ENCODE data around the gene SART3. TPM values are rescaled to one million over a fixed set of nuclear protein-coding genes. Genes with fewer than 3 reads are reported as not detected.

The SART3 gene
- total and polyA plus RNA-seq, 2 of the 13 experiments (the other 11 are each of a cell fraction or from before 2014, with no cell fraction given): 16.1 to 69.9 TPM

DNA sequence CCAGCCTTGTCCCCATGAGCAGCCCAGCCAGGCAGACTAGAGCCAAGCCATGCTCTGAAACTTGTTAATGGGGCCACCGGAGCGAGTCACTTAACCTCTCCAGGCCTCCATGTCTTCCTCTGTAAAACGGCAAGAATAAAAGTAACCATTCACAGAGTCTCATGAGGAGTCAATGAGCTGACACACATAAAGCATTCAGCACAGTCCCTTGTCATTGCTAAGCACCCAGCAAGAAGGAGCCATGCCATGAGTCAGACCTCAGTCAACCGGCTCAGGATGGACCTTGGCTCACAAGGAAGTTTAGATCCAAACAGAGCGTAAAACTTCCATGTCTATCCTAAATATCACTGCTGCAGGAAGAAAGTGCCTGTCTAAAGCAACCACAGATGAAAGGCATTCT is 35.3 kb downstream of the SART3 start:
- 90% methylated on average over 5 of the region's 5 CpGs for WGBS (ENCODE audit: low lambda C conversion rate)
- Histone ChIP-seq H3K9ac (ENCODE audit: insufficient read depth, low read depth, low read length) (no peak overlapping the region), H3K36me3 (replicated peaks in 1 of 2; ENCODE audit: control insufficient read depth in 1 of 2, insufficient read depth in 2 of 2, low read length in 2 of 2) (peaks cover 59 to 96% of the 10 kb centered on the region in 2 experiments), H2AFZ (ENCODE audit: low read length) (no peak overlapping the region), H3K79me2 (ENCODE audit: insufficient read depth, low read length) (no peaks in the 10 kb centered on the region), H3K4me2 (ENCODE audit: low read depth, low read length) (no peak overlapping the region), H3K9me3 (ENCODE audit: low read length) (no peaks in the 10 kb centered on the region), H3K4me1 (ENCODE audit: insufficient read depth, low read length) (no peaks in the 10 kb centered on the region), H3K27me3 (ENCODE audit: control insufficient read depth in 1 of 2, insufficient read depth in 2 of 2, low read length in 2 of 2) (no peaks in the 10 kb centered on the region), H3K4me3 (replicated peaks in 1 of 3; ENCODE audit: insufficient read depth in 1 of 3, low read depth in 2 of 3, low read length in 3 of 3) (no peak overlapping the region), H4K20me1 (ENCODE audit: insufficient read depth, low read length) (no peaks in the 10 kb centered on the region), H3K27ac (ENCODE audit: extremely low read length, insufficient read depth, low read length) (no peak overlapping the region)
- CTCF ChIA-PET (ENCODE audit: low intra/inter-chr PET ratio, low total read pairs): no interaction called here
- TF ChIP-seq ZNF326 (CRISPR knock-in tag; IDR thresholded peaks at IDR 0.05; ENCODE audit: borderline replicate concordance) (no peak), REXO4 (CRISPR knock-in tag; IDR thresholded peaks at IDR 0.05; ENCODE audit: borderline replicate concordance) (no peak), ZNF230 (CRISPR knock-in tag; IDR thresholded peaks at IDR 0.05) (no peak), ZNF790 (CRISPR knock-in tag; IDR thresholded peaks at IDR 0.05; ENCODE audit: borderline replicate concordance) (no peak), HOMEZ (CRISPR knock-in tag; IDR thresholded peaks at IDR 0.05; ENCODE audit: low read depth) (no peak), ZNF234 (CRISPR knock-in tag; conservative IDR thresholded peaks at IDR 0.05) (no peak), ZNF768 (CRISPR knock-in tag; IDR thresholded peaks at IDR 0.05) (no peak), ZNF629 (CRISPR knock-in tag; conservative IDR thresholded peaks at IDR 0.05) (no peak)
- TF ChIP-seq, protein P1, sequence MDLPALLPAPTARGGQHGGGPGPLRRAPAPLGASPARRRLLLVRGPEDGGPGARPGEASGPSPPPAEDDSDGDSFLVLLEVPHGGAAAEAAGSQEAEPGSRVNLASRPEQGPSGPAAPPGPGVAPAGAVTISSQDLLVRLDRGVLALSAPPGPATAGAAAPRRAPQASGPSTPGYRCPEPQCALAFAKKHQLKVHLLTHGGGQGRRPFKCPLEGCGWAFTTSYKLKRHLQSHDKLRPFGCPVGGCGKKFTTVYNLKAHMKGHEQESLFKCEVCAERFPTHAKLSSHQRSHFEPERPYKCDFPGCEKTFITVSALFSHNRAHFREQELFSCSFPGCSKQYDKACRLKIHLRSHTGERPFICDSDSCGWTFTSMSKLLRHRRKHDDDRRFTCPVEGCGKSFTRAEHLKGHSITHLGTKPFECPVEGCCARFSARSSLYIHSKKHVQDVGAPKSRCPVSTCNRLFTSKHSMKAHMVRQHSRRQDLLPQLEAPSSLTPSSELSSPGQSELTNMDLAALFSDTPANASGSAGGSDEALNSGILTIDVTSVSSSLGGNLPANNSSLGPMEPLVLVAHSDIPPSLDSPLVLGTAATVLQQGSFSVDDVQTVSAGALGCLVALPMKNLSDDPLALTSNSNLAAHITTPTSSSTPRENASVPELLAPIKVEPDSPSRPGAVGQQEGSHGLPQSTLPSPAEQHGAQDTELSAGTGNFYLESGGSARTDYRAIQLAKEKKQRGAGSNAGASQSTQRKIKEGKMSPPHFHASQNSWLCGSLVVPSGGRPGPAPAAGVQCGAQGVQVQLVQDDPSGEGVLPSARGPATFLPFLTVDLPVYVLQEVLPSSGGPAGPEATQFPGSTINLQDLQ (CRISPR knock-in tag; IDR thresholded peaks at IDR 0.05): no peak
- FAIRE-seq: no peak
- intact Hi-C loops (cut with micrococcal nuclease; ENCODE audit: unreplicated experiment): no loop called here
- POLR2A ChIA-PET: no interaction called here
- ATAC-seq: no peak
- BruUV-seq (replicated peaks): no TSS peak
- in situ Hi-C loops (cut with HindIII; ENCODE audit: extremely low pct_ligation_motif_present, low pct_unique_long_range_greater_than_20kb): no loop called here
- no peak for DNase-seq (ENCODE audit: low spot score)

All from HepG2 (cell line).